ENCODE measurements around the gene GAK.

The GAK gene

DNA sequence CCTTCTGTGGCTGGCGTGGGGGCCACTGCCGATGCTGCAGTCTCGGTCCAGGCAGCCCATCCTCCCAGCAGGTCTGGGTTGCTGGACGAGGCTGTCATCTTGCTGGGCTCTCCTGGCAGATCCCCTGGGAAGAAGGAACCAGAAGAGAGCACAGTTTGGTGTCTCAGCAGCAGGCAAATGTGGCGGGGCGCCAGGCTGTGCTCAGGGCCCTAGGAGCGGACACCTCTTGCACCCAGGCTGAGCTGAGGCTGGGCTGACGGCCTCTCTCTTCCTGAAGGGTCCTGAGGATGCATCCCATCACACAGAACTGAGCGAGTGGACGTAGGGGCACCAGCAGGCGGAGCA, 67.0 kb downstream of the GAK start:
- H3K9me3 ChIP-seq = no peaks in the 10 kb centered on the region; the same call in 1 of the 2 replicates
- TF ChIP-seq, protein P1, sequence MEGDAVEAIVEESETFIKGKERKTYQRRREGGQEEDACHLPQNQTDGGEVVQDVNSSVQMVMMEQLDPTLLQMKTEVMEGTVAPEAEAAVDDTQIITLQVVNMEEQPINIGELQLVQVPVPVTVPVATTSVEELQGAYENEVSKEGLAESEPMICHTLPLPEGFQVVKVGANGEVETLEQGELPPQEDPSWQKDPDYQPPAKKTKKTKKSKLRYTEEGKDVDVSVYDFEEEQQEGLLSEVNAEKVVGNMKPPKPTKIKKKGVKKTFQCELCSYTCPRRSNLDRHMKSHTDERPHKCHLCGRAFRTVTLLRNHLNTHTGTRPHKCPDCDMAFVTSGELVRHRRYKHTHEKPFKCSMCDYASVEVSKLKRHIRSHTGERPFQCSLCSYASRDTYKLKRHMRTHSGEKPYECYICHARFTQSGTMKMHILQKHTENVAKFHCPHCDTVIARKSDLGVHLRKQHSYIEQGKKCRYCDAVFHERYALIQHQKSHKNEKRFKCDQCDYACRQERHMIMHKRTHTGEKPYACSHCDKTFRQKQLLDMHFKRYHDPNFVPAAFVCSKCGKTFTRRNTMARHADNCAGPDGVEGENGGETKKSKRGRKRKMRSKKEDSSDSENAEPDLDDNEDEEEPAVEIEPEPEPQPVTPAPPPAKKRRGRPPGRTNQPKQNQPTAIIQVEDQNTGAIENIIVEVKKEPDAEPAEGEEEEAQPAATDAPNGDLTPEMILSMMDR (IDR thresholded peaks at IDR 0.05; ENCODE audit: low read depth, low read length) = no peak
- H3K36me3 ChIP-seq = peaks cover 40% of the 10 kb centered on the region
- H3K4me1 ChIP-seq = no peaks in the 10 kb centered on the region
- no peak overlapping the region for H3K4me3 ChIP-seq (ENCODE audit: low read depth, low read length)
- no peaks in the 10 kb centered on the region for H3K27me3 ChIP-seq
- no peak for DNase-seq

DNA sequence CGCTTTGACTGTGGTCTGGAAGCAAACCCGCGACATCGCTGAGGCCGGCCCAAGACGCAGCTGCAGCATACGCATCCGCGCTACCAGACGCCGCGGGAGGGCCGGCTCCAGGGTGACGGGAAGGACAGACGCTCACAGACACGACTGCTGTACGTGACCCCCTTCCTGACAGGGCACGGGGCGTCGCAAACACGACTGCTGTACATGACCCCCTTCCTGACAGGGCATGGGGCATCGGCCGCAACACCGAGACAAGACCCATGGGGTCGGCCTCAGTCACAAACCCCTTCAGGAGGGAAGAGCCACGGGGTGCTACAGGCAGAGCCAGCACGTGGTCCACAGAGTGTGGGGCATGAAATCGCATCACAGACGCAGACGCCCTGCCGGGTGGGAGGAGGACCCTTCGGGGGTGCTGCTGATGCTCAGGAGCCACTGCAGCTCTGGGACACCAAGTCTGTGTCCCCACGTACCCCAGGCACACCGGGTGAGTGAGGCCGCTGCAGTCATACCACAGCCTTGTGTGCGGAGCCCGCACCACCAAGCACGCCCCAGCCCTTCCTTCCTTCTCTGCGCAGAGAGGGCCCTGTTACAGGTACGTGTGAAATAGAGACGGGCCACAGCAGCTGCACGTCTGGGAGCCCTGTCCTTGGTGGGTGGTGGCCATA, 67.5 kb downstream of the GAK start:
- DNase-seq = no peak
- H3K4me3 ChIP-seq (ENCODE audit: low read depth, low read length) = no peak overlapping the region
- H3K36me3 ChIP-seq = peaks cover 36% of the 10 kb centered on the region
- TF ChIP-seq, protein P1 (IDR thresholded peaks at IDR 0.05; ENCODE audit: low read depth, low read length) = no peak
- no peaks in the 10 kb centered on the region for H3K9me3 ChIP-seq
- no peaks in the 10 kb centered on the region for H3K27me3 ChIP-seq
- no peaks in the 10 kb centered on the region for H3K4me1 ChIP-seq

DNA sequence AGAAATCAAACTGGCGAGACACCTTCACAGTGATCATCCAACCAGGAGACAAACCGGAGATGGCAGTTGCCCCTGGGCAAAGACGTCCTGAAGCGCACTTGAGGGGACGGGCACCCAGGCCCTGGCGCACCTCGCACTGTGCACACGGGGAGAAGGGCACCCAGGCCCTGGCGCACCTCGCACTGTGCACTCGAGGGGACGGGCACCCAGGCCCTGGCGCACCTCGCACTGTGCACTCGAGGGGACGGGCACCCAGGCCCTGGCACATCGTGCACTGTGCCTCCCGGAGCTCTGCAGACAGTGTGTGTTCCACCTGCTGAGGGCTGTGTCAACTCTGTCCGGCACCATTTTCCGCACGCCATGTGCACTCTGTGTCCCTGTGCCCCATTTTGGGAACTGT, 71.6 kb downstream of the GAK start:
- no peak overlapping the region for H3K4me3 ChIP-seq (ENCODE audit: low read depth, low read length)
- H3K27me3 ChIP-seq = no peaks in the 10 kb centered on the region
- H3K9me3 ChIP-seq = no peaks in the 10 kb centered on the region
- DNase-seq = no peak
- peaks cover 51% of the 10 kb centered on the region for H3K36me3 ChIP-seq
- TF ChIP-seq, protein P1 (IDR thresholded peaks at IDR 0.05; ENCODE audit: low read depth, low read length) = no peak
- no peaks in the 10 kb centered on the region for H3K4me1 ChIP-seq

DNA sequence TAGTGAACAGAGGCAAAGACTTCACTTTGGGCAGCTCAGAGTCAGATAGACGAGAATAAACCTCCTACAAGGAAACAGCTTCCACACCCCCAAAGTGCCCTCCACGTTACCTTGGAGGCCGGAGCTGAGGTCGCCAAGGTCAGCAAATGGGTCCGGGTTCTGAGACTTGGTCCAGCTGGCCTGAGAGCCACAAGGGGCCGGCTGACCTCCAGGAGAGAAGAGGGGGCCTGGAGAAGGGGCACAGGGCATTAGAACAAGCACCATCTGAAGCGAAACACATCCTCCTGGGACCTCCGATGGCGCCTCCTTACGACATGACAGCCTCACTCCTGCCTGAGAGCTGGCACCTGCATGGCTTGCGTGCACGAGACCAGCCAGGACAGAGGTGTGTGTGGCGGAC, 72.6 kb downstream of the GAK start:
- no peaks in the 10 kb centered on the region for H3K9me3 ChIP-seq
- H3K4me1 ChIP-seq = no peaks in the 10 kb centered on the region
- TF ChIP-seq, protein P1 (IDR thresholded peaks at IDR 0.05; ENCODE audit: low read depth, low read length) = no peak
- H3K4me3 ChIP-seq (ENCODE audit: low read depth, low read length) = no peak overlapping the region
- DNase-seq = no peak
- H3K36me3 ChIP-seq = peaks cover 46% of the 10 kb centered on the region
- no peaks in the 10 kb centered on the region for H3K27me3 ChIP-seq

DNA sequence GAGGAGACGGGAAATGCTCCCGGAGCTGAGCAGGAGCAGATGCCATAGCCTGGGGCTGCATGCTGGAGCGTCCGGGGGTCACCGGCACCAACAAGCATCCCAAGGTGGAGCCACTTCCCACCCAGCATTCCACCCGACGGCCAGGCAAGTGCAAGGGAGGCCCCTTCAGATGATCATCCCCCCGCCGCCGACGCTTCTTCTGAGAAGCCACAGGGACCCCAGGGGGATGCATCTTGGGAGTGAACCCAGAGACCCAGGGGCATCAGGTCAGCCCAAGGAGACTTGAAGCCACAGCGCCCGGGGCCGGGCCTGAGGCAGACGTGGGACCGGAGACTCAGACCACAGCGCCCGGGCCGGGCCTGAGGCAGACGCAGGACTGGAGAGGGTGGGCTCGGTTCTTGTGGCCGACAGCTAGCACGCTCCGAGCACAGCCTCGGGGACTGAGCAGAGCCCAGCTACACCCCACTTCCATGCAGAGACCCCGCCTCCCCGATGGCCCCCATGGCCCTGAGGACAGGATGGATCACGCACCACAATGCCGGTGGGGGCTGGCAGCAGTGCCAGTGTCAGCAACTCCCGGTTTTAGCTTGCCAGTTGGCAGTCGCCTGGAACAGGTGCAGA, 73.2 kb downstream of the GAK start:
- Histone ChIP-seq H3K36me3 (peaks cover 43% of the 10 kb centered on the region), H3K27me3 (no peaks in the 10 kb centered on the region), H3K9me3 (no peaks in the 10 kb centered on the region), H3K4me3 (ENCODE audit: low read depth, low read length) (no peak overlapping the region), H3K4me1 (no peaks in the 10 kb centered on the region)
- TF ChIP-seq, protein P1 (IDR thresholded peaks at IDR 0.05; ENCODE audit: low read depth, low read length) = no peak
- no peak for DNase-seq

DNA sequence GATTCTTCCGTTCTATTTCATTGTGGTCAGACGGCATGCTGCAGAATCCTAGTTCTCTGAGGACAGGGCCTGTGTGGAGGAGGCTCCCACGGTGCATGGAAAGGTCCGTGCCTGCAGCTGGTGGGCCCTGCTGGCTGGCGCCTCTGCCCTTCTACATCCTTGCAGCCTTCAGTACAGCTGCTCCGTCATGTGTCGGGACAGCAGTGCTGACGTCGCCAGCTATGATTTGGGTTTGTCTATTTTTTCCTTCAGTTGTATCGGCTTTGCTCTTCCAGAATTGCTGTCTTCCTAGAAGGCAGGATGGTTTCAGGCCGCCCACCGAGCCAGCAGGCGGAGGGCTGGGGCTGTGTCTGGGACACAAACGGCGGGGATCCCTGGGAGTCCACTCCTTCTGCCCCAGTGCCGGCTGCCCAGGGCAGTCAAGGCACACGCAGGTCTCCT, 74.1 kb downstream of the GAK start:
- no peak overlapping the region for H3K4me3 ChIP-seq (ENCODE audit: low read depth, low read length)
- no peaks in the 10 kb centered on the region for H3K27me3 ChIP-seq
- no peaks in the 10 kb centered on the region for H3K4me1 ChIP-seq
- TF ChIP-seq, protein P1 (IDR thresholded peaks at IDR 0.05; ENCODE audit: low read depth, low read length) = no peak
- DNase-seq = no peak
- H3K36me3 ChIP-seq = peaks cover 38% of the 10 kb centered on the region
- H3K9me3 ChIP-seq = no peaks in the 10 kb centered on the region

Measured in BE2C (cell line).